KMS-11 (cell line): Measurements from ENCODE around the gene STAP1.

Source experiments
- H2AFZ ChIP-seq: fragments of 200-600 bp; sonication (generic); 2 replicates; pipeline ENCODE4 v1.6.1; 2016; ENCODE audit warnings: antibody characterized with exemption, mixed run types, low read depth
- H3K27ac ChIP-seq: fragments of 200-600 bp; sonication (generic); 2 replicates; pipeline ENCODE4 v1.6.1; 2016; ENCODE audit warnings: mild to moderate bottlenecking, mixed run types
- H3K27me3 ChIP-seq: fragments of 200-600 bp; sonication (generic); 2 replicates; pipeline ENCODE4 v1.6.1; 2017; ENCODE audit warnings: mild to moderate bottlenecking, low read depth, mixed run types, moderate library complexity; ENCODE audit not compliant: insufficient read depth
- H3K36me3 ChIP-seq: fragments of 200-600 bp; sonication (generic); 2 replicates; pipeline ENCODE4 v1.6.1; 2017; ENCODE audit warnings: mild to moderate bottlenecking, mixed run types; ENCODE audit not compliant: insufficient read depth
- H3K4me1 ChIP-seq: fragments of 200-600 bp; sonication (generic); 2 replicates; pipeline ENCODE4 v1.6.1; 2016; ENCODE audit warnings: mild to moderate bottlenecking, low read depth, mixed run types; ENCODE audit not compliant: poor library complexity, severe bottlenecking
- H3K4me2 ChIP-seq: fragments of 200-600 bp; sonication (generic); 2 replicates; pipeline ENCODE4 v1.7.0; 2016; ENCODE audit warnings: mild to moderate bottlenecking, mixed run types
- H3K4me3 ChIP-seq: fragments of 200-600 bp; sonication (generic); IDR thresholded peaks from 2 replicates; pipeline ENCODE4 v1.6.1; 2017; ENCODE audit warnings: low read depth, low read length, mixed read lengths; ENCODE audit not compliant: insufficient read depth
- H3K79me2 ChIP-seq: fragments of 200-600 bp; sonication (generic); 2 replicates; pipeline ENCODE4 v1.6.1; 2016; ENCODE audit warnings: low read depth, mixed run types; ENCODE audit not compliant: insufficient read depth
- H3K9ac ChIP-seq: fragments of 200-600 bp; sonication (generic); 2 replicates; pipeline ENCODE4 v1.6.1; 2016; ENCODE audit warnings: mild to moderate bottlenecking, mixed run types
- H4K20me1 ChIP-seq: fragments of 200-600 bp; sonication (generic); 2 replicates; pipeline ENCODE4 v1.6.1; 2016; ENCODE audit warnings: mild to moderate bottlenecking, mixed run types; ENCODE audit not compliant: insufficient read depth
- TF ChIP-seq, protein P1 (sequence below): fragments of 200-600 bp; sonication (generic); conservative IDR thresholded peaks from 2 replicates; pipeline ENCODE4 v1.6.1; 2017; ENCODE audit warnings: low read depth, mild to moderate bottlenecking, antibody characterized with exemption, low read length, moderate library complexity, mixed read lengths

Gene STAP1, protein sequence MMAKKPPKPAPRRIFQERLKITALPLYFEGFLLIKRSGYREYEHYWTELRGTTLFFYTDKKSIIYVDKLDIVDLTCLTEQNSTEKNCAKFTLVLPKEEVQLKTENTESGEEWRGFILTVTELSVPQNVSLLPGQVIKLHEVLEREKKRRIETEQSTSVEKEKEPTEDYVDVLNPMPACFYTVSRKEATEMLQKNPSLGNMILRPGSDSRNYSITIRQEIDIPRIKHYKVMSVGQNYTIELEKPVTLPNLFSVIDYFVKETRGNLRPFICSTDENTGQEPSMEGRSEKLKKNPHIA

DNA sequence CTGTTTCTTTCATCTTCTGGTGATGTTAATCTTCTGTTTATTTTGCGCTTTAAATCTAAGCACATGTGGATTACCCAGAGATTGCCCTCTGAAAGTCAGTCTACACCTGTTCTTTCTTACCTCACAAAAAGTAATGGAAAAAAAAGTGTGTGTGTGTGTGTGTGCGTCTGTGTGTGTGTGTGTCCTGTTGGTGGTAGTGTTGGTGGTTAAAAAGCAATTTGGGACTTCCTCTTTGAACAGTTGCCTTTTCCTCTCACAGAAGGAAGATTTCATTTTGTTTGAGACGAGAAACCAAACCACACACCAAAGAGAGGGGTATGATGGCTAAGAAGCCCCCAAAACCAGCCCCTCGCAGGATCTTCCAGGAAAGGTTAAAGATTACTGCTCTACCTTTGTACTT lies at the start of gene STAP1:
Gene STAP1 (plus strand): TSS at position 235 of the 400 bp plus-strand sequence. CDS start 83 bp downstream, at position 318.
- Histone ChIP-seq H3K27ac (no peak within 1 kb of the TSS), H3K9ac (no peak within 1 kb of the TSS), H3K4me3 (no peak within 1 kb of the TSS), H3K79me2 (no peaks in the 10 kb centered on the region), H3K4me2 (no peak within 1 kb of the TSS), H3K27me3 (no peaks in the 10 kb centered on the region), H3K4me1 (no peaks in the 10 kb centered on the region), H3K36me3 (no peaks in the 10 kb centered on the region), H2AFZ (no peak within 1 kb of the TSS), H4K20me1 (no peaks in the 10 kb centered on the region)
- TF ChIP-seq, protein P1, sequence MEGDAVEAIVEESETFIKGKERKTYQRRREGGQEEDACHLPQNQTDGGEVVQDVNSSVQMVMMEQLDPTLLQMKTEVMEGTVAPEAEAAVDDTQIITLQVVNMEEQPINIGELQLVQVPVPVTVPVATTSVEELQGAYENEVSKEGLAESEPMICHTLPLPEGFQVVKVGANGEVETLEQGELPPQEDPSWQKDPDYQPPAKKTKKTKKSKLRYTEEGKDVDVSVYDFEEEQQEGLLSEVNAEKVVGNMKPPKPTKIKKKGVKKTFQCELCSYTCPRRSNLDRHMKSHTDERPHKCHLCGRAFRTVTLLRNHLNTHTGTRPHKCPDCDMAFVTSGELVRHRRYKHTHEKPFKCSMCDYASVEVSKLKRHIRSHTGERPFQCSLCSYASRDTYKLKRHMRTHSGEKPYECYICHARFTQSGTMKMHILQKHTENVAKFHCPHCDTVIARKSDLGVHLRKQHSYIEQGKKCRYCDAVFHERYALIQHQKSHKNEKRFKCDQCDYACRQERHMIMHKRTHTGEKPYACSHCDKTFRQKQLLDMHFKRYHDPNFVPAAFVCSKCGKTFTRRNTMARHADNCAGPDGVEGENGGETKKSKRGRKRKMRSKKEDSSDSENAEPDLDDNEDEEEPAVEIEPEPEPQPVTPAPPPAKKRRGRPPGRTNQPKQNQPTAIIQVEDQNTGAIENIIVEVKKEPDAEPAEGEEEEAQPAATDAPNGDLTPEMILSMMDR, result no peak

DNA sequence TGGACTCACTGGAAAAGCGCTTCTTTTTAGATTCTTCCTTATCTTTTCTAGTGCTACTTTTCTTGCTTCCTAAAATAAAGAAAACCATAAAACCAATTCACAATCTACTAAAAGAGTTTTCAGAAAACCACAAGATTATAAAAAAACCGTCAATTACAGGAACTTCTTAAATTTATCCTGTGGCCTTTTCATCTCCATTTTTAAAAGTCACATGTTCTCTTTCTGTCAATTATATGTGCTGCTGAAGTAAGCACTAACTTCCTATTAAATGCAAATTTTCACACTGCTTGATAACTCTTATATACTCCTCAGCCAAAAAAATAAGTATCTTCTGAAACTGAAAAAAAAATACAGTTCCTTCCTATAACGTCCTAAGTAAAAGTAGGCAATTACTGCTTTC lies 46.0 kb upstream of the STAP1 start:
- no peak overlapping the region for H3K4me3 ChIP-seq
- H3K27me3 ChIP-seq, result no peaks in the 10 kb centered on the region
- H3K4me1 ChIP-seq, result no peaks in the 10 kb centered on the region
- no peak overlapping the region for H3K27ac ChIP-seq
- no peak overlapping the region for H3K4me2 ChIP-seq
- no peak overlapping the region for H3K9ac ChIP-seq
- H2AFZ ChIP-seq, result no peak overlapping the region
- TF ChIP-seq, protein P1, result no peak
- H3K36me3 ChIP-seq, result no peaks in the 10 kb centered on the region; the same call in 1 of the 2 replicates
- no peaks in the 10 kb centered on the region for H4K20me1 ChIP-seq
- no peaks in the 10 kb centered on the region for H3K79me2 ChIP-seq

DNA sequence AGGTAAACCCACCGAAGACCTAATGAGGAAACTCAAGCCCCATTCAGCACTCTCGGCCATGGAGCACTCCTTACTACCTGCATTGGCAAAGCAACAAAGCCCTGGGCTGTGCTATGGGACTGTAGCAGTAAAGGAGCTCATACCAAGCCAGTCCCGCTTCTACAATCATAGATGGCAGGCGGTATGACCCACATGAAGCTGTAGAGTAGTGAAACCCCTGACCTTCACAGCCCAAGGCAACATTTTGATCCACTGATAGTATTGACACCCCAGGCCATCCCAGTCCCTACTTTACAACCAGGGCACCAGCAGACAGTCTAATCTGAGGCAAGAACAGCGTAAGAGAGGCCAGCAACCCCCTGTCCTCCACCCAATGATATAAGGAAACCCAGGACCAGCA lies 38.4 kb upstream of the STAP1 start:
- no peak overlapping the region for H3K9ac ChIP-seq
- no peaks in the 10 kb centered on the region for H3K4me1 ChIP-seq
- no peak overlapping the region for H3K4me3 ChIP-seq
- no peak overlapping the region for H3K4me2 ChIP-seq
- TF ChIP-seq, protein P1, result no peak
- no peak overlapping the region for H2AFZ ChIP-seq
- no peaks in the 10 kb centered on the region for H4K20me1 ChIP-seq
- no peaks in the 10 kb centered on the region for H3K27me3 ChIP-seq
- no peaks in the 10 kb centered on the region for H3K36me3 ChIP-seq
- H3K79me2 ChIP-seq, result no peaks in the 10 kb centered on the region; the same call in 1 of the 2 replicates
- no peak overlapping the region for H3K27ac ChIP-seq

DNA sequence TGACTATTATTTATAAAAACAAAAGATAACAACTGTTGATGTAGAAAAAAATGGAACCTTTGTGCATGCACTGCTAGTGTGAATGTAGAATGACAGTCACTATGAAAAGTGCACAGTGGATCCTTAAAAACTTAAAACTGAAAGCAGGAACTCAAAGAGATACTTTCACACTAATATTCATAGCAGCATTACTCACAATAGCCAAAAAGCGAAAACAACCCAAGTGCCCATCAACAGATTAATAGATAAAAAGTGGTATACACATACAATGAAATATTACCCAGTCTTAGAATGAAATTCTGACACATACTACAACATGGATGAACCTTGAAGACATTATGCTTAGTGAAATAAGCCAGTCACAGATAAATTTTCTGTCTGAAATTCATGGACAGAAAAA lies 37.0 kb upstream of the STAP1 start:
- no peaks in the 10 kb centered on the region; the same call in 1 of the 2 replicates for H3K36me3 ChIP-seq
- no peaks in the 10 kb centered on the region for H4K20me1 ChIP-seq
- H3K4me1 ChIP-seq, result no peaks in the 10 kb centered on the region
- no peak overlapping the region for H3K9ac ChIP-seq
- H3K27ac ChIP-seq, result no peak overlapping the region
- peaks cover 9% of the 10 kb centered on the region; the same call in 1 of the 2 replicates for H3K79me2 ChIP-seq
- H3K4me2 ChIP-seq, result no peak overlapping the region
- H2AFZ ChIP-seq, result no peak overlapping the region
- TF ChIP-seq, protein P1, result no peak
- H3K27me3 ChIP-seq, result no peaks in the 10 kb centered on the region
- H3K4me3 ChIP-seq, result no peak overlapping the region
